HG03558 (cell line): ENCODE data around the gene REELD1.

ENCODE experiments used
- ATAC-seq: cut with Tn5 transposase; IDR thresholded peaks from one replicate; pipeline ENCODE4 v1.9.1; 2021; ENCODE audit warnings: moderate number of reproducible peaks; ENCODE audit not compliant: unreplicated experiment; ENCODE audit errors: extremely low read depth

REELD1 gene

DNA sequence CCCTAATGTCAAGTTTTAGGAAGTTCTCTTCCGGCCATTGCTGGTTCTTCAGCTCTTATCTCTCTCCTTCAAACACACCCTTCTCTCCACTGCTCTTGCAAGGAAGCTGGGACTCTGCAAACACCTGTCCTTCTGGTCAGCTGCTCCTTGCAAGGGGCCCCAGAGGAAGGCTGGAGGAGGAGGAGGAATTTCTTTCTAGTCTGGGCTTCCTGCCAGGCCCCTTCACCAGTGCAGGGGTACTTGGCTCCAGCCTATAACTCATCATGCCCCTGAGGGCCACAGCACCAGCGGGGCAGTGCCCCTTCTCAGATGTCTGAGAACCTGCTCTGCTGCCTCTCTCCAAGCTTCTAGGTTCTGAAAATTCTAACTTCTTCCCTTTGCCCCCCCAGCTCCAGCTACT lies 46.7 kb downstream of the REELD1 start:
- no peak for ATAC-seq

DNA sequence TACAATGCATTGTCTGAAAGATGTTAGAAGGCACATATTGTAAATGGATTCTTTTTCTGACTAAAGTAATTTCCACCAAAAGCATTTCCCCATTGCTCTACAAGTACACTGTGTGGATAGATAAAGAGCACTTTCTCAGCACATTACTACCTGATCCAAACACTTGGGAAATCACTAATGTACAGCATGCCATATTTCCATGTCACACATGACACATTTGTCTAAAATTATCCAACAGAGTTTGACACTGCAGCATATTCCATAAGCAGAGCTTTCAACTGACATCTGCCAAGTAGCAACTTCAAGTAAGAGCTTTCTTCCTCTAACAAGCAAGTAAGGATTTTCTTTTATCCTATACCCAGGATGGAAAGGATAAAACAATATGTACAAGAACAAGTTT lies 49.5 kb downstream of the REELD1 start:
- ATAC-seq: no peak

DNA sequence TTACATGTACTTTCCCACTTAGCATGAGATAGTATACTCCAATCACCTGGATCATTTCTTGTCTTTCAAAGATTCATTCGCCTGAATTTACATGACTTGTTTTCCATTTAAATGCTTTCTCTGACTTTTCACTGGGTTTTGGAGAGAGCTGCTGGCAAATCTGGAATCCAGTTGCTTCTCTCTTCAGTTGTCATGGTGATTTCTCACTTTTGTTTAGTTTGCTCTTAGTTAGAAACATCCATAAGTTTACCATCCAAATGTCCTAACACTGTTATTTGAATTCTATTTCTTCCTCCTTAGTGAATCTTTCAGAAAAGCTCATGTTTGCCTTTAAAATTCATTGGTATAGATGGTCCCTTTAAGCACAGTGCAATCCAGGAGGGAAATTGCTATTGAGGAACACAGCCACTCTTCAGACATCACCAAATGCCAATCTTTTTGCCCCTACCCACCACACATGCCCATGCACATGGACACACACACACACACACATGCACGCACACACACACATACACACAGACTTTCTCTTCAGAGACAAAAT lies 51.7 kb downstream of the REELD1 start:
- ATAC-seq: no peak

DNA sequence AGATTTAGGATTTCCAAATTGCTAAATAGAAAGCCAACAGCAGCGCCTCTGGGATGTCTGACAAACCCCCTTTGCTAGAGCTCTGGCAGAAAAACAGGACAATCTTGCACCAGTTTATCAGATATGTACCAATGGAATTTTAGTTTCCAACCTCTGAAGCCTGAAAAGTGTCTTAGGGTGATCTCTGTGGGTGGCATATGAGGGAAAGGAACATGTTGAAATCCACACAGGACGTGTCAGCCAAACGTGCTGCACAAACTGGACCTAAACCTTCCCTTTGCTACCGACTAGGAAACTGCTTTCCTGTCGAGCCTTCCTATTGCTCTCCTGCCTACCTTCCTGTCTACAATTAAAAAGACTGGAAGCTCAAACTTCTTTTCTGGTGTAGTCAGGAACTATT lies 53.5 kb downstream of the REELD1 start:
- ATAC-seq: no peak

GRCh38 chr4:146269228-146269653 lies 54.9 kb downstream of the REELD1 start:
- ATAC-seq: peak; percentile 54

DNA sequence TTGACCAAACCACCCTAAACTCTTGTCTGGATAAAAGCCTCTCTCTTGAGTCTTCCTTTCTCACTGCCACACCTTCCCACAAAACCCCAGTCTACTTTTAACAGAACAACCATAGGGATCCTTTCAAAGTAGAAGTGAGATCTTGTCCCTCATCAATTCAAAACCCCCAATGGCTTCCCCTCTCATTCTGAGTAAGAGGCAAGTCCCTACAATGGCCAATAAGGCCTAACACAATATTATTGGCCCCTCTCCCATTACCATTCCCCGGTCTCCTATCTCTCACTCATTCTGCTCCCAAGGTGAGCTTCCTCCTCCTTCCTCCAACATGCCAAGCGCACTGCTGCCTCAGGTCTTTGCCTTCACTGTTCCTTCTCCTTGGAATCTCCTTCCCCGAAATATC lies 57.1 kb downstream of the REELD1 start:
- ATAC-seq: no peak

GRCh38 chr4:146273204-146273901 lies 59.0 kb downstream of the REELD1 start:
- peak; percentile 62 for ATAC-seq

- ATAC-seq: no peak
These were observed 60.4 kb downstream of the REELD1 start for GRCh38 chr4:146274774-146275173.

DNA sequence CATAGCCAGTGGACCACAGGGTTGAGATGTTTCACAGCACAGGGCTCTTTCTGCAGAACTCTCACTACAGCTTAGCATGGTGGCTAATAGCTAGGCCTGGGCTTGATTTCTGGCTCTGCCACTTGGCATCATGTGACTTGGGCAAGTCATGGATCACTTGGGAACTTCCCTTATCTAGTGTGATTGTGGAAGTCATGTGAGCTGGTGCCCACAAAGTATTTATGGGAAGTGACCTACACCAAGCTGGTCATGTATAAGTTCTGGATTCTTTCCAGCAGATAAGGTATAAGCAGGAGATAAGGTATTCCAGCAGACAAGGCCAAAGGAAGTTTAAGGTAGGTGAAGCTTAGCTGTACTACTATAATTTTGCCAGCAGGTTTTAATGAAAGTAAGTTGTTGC lies 61.0 kb downstream of the REELD1 start:
- ATAC-seq: no peak

- ATAC-seq: no peak
These were observed 64.6 kb downstream of the REELD1 start for GRCh38 chr4:146278986-146279385.
